ENCODE measurements around the gene SORCS2. TPM values are rescaled to one million over a fixed set of nuclear protein-coding genes. Genes with fewer than 3 reads are reported as not detected.

Gene SORCS2
- total RNA-seq, 6 experiments from 2014 or later: 0.18 to 6.2 (median 3.1) TPM

GRCh38 chr4:7687796-7688195, 495.5 kb downstream of the SORCS2 start:
- H3K4me1 ChIP-seq: no peaks in the 10 kb centered on the region
- DNase-seq: no peak
- H3K27me3 ChIP-seq: no peaks in the 10 kb centered on the region
- WGBS (ENCODE audit: insufficient coverage, low coverage, low lambda C conversion rate, missing lambda C conversion rate): 85% methylated on average over 9 of the region's 9 CpGs
- no peak overlapping the region for H3K4me3 ChIP-seq
- H3K9me3 ChIP-seq: no peaks in the 10 kb centered on the region
- H3K36me3 ChIP-seq: no peaks in the 10 kb centered on the region
- no peak overlapping the region for H3K27ac ChIP-seq
- no peak for ATAC-seq
- no peak for TF ChIP-seq CTCF (IDR thresholded peaks at IDR 0.05)
- no peak for TF ChIP-seq POLR2A (IDR thresholded peaks at IDR 0.05)
- intact Hi-C loops (cut with DNase I): no loop called here

DNA sequence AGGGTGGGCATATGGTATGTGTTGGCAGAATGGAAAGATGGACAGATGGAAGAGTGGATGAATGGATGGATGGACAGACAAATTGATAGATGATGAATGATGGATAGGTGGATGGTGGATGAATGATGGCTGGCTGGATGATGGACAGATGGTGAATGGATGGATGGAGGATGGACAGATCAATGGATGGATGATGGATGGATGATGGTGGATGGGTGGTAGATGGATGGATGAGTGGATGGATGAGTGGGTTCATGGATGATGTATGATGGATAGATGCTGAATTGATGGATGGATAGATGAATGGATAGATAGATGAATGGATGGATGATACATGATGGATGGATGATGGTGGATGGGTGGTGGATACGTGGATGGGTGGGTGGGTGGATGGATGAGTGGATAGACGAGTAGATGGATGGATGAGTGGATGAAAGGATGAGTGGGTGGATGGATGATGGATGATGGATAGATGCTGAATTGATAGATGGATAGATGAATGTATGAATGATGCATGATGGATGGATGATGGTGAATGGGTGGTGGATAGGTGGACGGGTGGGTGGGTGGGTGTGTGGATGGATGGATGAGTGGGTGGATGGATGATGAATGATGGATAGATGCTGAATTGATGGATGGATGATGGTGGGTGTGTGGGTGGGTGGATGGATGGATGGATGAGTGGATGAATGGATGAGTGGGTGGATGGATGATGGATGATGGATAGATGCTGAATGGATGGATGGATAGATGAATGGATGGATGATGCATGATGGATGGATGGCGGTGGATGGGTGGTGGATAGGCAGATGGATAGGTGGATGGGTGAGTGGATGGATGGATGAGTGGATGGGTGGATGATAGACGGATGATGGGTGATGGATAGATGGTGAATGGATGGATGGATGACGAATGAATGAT, 497.7 kb downstream of the SORCS2 start:
- DNase-seq (no peak), ATAC-seq (no peak)
- intact Hi-C loops (cut with DNase I): no loop called here
- no peaks in the 10 kb centered on the region for H3K36me3 ChIP-seq
- H3K9me3 ChIP-seq: no peaks in the 10 kb centered on the region
- H3K27ac ChIP-seq: no peak overlapping the region
- H3K4me1 ChIP-seq: no peaks in the 10 kb centered on the region
- TF ChIP-seq POLR2A (IDR thresholded peaks at IDR 0.05) (no peak), CTCF (IDR thresholded peaks at IDR 0.05) (no peak)
- no peak overlapping the region for H3K4me3 ChIP-seq
- H3K27me3 ChIP-seq: no peaks in the 10 kb centered on the region
- WGBS (ENCODE audit: insufficient coverage, low coverage, low lambda C conversion rate, missing lambda C conversion rate): 76% methylated on average over 6 of the region's 6 CpGs

DNA sequence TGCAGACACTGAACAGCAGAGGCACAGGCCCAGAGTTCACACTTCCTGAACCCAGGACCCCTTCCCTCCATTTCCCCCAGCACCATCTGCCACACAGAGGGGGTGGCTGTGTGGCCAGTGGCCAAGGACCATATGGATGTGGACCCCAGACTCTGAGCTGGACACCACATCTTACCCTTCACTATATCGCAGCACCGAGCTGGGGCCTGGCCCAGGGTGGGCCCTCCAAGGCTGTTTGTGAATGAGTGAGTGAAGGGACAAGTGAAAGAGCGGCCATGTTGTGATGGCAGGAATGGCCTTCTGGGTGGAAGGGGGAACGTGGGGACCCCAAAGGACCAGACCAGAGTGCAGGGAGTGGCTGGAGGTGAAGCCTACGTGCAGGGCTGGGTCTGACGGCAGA, 498.7 kb downstream of the SORCS2 start:
- no peaks in the 10 kb centered on the region for H3K4me1 ChIP-seq
- no peak overlapping the region for H3K27ac ChIP-seq
- no peak for ATAC-seq
- no peak for TF ChIP-seq POLR2A (IDR thresholded peaks at IDR 0.05)
- no peak for TF ChIP-seq CTCF (IDR thresholded peaks at IDR 0.05)
- no peaks in the 10 kb centered on the region for H3K36me3 ChIP-seq
- intact Hi-C loops (cut with DNase I): no loop called here
- DNase-seq: no peak
- H3K4me3 ChIP-seq: no peak overlapping the region
- H3K9me3 ChIP-seq: no peaks in the 10 kb centered on the region
- H3K27me3 ChIP-seq: no peaks in the 10 kb centered on the region
- 29% methylated on average over 1 of the region's 6 CpGs for WGBS (ENCODE audit: insufficient coverage, low coverage, low lambda C conversion rate, missing lambda C conversion rate)

- ATAC-seq (no peak), DNase-seq (peak in 1 of 3 donors; percentile 33)
- H3K9me3 ChIP-seq: no peaks in the 10 kb centered on the region
- no peak overlapping the region for H3K4me3 ChIP-seq
- H3K27ac ChIP-seq: no peak overlapping the region
- no peaks in the 10 kb centered on the region for H3K4me1 ChIP-seq
- intact Hi-C loops (cut with DNase I): no loop called here
- no peaks in the 10 kb centered on the region for H3K27me3 ChIP-seq
- WGBS (ENCODE audit: insufficient coverage, low coverage, low lambda C conversion rate, missing lambda C conversion rate): 20% methylated on average over 1 of the region's 8 CpGs
- TF ChIP-seq POLR2A (IDR thresholded peaks at IDR 0.05) (no peak), CTCF (IDR thresholded peaks at IDR 0.05) (no peak)
- H3K36me3 ChIP-seq: no peaks in the 10 kb centered on the region
Observed at GRCh38 chr4:7691982-7692381, 499.6 kb downstream of the SORCS2 start.

Data from right lobe of liver (tissue), 6 donors.